Measurements from ENCODE around the gene PDF. TPM values are rescaled to one million over a fixed set of nuclear protein-coding genes. Genes with fewer than 3 reads are reported as not detected.

PDF gene
- total and polyA plus RNA-seq, 2 of the 13 experiments (the other 11 are each of a cell fraction or from before 2014, with no cell fraction given): 12.4 to 48.8 TPM

DNA sequence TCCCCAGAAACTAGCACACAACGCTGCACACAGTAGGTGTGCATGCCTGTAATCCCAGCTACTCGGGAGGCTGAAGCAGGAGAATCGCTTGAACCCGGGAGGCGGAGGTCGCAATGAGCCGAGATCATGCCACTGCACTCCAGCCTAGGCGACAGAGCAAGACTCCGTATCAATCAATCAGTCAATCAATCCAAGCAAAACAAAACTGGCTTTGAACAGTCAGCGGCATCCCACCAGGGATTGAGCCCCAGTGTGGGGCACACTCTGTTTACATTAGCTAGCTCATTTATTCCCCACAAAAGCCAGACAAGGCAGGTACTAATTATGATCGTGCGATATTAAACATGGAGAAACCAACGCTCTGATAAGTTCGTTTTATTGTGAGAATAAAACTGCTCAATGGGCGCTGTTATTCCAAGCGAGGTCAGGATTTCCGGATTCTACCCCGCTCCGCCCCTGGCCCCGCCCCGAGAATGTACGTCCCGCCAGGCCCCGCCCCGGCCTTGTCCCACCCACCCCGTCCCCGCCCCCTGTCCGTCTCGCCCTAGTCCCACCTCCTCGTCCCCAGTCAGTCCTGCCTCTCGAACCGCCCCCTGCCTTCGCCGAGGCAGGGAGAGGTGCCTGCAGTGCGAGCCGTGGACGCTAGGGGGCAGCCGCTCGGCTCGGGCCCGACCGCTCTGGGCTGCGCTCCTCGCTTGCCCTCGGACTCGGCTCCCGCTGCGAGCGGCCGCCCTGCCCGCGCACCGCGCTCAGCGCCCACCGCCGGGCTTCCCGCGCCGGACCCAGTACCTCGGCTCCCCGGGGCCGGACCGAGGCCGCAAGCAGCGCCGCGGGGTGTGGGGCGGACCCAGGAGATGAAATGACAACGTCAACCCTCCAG lies 19.5 kb downstream of the PDF start, which contains the start of gene VPS4A (continued):
- TF ChIP-seq, protein P1, sequence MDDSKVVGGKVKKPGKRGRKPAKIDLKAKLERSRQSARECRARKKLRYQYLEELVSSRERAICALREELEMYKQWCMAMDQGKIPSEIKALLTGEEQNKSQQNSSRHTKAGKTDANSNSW (CRISPR knock-in tag; IDR thresholded peaks at IDR 0.05; ENCODE audit: borderline replicate concordance): peak; percentile 37; the same call in 1 of the 2 replicates
- TF ChIP-seq ATF7 (IDR thresholded peaks at IDR 0.05) (no peak), ATF7 (CRISPR knock-in tag; IDR thresholded peaks at IDR 0.05) (0 out of 2 replicates have a peak, but pooled peaks have one; percentile 48), POLR2G (IDR thresholded peaks at IDR 0.05; ENCODE audit: low read depth, low read length) (peak; percentile 83), ADNP (CRISPR knock-in tag; IDR thresholded peaks at IDR 0.05) (0 out of 2 replicates have a peak, but pooled peaks have one; percentile 16), CBX1 (IDR thresholded peaks at IDR 0.05; ENCODE audit: low read depth) (peak; percentile 84), RAD21 (CRISPR knock-in tag; IDR thresholded peaks at IDR 0.05) (peak; percentile 91), IRF9 (CRISPR knock-in tag; IDR thresholded peaks at IDR 0.05; ENCODE audit: borderline replicate concordance) (peak; percentile 35; the same call in 1 of the 2 replicates), FOXO4 (CRISPR knock-in tag; conservative IDR thresholded peaks at IDR 0.05) (0 out of 2 replicates have a peak, but pooled peaks have one; percentile 76), MEIS2 (CRISPR knock-in tag; IDR thresholded peaks at IDR 0.05) (peak; percentile 87; the same call in 1 of the 2 replicates), TCF12 (IDR thresholded peaks at IDR 0.05) (no peak), TCF12 (CRISPR knock-in tag; IDR thresholded peaks at IDR 0.05) (no peak), PHF8 (CRISPR knock-in tag; IDR thresholded peaks at IDR 0.05) (peak; percentile 88)
- TF ChIP-seq, protein P2, sequence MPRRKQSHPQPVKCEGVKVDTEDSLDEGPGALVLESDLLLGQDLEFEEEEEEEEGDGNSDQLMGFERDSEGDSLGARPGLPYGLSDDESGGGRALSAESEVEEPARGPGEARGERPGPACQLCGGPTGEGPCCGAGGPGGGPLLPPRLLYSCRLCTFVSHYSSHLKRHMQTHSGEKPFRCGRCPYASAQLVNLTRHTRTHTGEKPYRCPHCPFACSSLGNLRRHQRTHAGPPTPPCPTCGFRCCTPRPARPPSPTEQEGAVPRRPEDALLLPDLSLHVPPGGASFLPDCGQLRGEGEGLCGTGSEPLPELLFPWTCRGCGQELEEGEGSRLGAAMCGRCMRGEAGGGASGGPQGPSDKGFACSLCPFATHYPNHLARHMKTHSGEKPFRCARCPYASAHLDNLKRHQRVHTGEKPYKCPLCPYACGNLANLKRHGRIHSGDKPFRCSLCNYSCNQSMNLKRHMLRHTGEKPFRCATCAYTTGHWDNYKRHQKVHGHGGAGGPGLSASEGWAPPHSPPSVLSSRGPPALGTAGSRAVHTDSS (CRISPR knock-in tag; conservative IDR thresholded peaks at IDR 0.05): 0 out of 2 replicates have a peak, but pooled peaks have one; percentile 65
- TF ChIP-seq, protein P3, sequence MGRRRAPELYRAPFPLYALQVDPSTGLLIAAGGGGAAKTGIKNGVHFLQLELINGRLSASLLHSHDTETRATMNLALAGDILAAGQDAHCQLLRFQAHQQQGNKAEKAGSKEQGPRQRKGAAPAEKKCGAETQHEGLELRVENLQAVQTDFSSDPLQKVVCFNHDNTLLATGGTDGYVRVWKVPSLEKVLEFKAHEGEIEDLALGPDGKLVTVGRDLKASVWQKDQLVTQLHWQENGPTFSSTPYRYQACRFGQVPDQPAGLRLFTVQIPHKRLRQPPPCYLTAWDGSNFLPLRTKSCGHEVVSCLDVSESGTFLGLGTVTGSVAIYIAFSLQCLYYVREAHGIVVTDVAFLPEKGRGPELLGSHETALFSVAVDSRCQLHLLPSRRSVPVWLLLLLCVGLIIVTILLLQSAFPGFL (CRISPR knock-in tag; IDR thresholded peaks at IDR 0.05): no peak
- TF ChIP-seq, protein P4, sequence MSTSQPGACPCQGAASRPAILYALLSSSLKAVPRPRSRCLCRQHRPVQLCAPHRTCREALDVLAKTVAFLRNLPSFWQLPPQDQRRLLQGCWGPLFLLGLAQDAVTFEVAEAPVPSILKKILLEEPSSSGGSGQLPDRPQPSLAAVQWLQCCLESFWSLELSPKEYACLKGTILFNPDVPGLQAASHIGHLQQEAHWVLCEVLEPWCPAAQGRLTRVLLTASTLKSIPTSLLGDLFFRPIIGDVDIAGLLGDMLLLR (CRISPR knock-in tag; IDR thresholded peaks at IDR 0.05): peak; percentile 53
- TF ChIP-seq, protein P5, sequence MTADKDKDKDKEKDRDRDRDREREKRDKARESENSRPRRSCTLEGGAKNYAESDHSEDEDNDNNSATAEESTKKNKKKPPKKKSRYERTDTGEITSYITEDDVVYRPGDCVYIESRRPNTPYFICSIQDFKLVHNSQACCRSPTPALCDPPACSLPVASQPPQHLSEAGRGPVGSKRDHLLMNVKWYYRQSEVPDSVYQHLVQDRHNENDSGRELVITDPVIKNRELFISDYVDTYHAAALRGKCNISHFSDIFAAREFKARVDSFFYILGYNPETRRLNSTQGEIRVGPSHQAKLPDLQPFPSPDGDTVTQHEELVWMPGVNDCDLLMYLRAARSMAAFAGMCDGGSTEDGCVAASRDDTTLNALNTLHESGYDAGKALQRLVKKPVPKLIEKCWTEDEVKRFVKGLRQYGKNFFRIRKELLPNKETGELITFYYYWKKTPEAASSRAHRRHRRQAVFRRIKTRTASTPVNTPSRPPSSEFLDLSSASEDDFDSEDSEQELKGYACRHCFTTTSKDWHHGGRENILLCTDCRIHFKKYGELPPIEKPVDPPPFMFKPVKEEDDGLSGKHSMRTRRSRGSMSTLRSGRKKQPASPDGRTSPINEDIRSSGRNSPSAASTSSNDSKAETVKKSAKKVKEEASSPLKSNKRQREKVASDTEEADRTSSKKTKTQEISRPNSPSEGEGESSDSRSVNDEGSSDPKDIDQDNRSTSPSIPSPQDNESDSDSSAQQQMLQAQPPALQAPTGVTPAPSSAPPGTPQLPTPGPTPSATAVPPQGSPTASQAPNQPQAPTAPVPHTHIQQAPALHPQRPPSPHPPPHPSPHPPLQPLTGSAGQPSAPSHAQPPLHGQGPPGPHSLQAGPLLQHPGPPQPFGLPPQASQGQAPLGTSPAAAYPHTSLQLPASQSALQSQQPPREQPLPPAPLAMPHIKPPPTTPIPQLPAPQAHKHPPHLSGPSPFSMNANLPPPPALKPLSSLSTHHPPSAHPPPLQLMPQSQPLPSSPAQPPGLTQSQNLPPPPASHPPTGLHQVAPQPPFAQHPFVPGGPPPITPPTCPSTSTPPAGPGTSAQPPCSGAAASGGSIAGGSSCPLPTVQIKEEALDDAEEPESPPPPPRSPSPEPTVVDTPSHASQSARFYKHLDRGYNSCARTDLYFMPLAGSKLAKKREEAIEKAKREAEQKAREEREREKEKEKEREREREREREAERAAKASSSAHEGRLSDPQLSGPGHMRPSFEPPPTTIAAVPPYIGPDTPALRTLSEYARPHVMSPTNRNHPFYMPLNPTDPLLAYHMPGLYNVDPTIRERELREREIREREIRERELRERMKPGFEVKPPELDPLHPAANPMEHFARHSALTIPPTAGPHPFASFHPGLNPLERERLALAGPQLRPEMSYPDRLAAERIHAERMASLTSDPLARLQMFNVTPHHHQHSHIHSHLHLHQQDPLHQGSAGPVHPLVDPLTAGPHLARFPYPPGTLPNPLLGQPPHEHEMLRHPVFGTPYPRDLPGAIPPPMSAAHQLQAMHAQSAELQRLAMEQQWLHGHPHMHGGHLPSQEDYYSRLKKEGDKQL (CRISPR knock-in tag; IDR thresholded peaks at IDR 0.05; ENCODE audit: low read depth): 0 out of 2 replicates have a peak, but pooled peaks have one; percentile 14
